T-cell (primary cell): Measurements from ENCODE around the gene ZNF469. TPM values are rescaled to one million over a fixed set of nuclear protein-coding genes. Genes with fewer than 3 reads are reported as not detected.
"Not testable (repeated sequence)": the region's sequence is repeated elsewhere in the genome, so short reads cannot be mapped to it uniquely, and the experiment has no call there.

ENCODE experiments used
- ATAC-seq, 4 experiments: fragments of 200-7000 bp in 3 of 4; fragments of 150-1000 bp in 1 of 4; cut with Tn5 transposase; replicated peaks in 1 of 4; 1 replicate in 3 of 4; 2 replicates in 1 of 4; pipeline ENCODE4 v1.10.0; 2021; ENCODE audit warnings: moderate library complexity in 3 of 4, mild to moderate bottlenecking in 2 of 4, moderate number of reproducible peaks in 1 of 4
- CTCF ChIA-PET, 2 donors: fragments of 300-600 bp; sonication (Branson Sonifier 250); formaldehyde crosslinking; loops; one replicate each; lab custom pipeline; 2022; ENCODE audit warnings: antibody characterized with exemption in 2 of 2; lab: Charles Lee
- POLR2A ChIA-PET, 2 donors: fragments of 300-600 bp; sonication (Branson Sonifier 250); formaldehyde crosslinking; loops; one replicate each; lab custom pipeline; 2022; ENCODE audit warnings: antibody characterized with exemption in 2 of 2; lab: Charles Lee
- DNase-seq, 35 experiments: peaks; one replicate each; pipeline versions ENCODE4 v3.0.0 to v3.0.0-alpha.2; 2013 to 2023
- H3K27ac ChIP-seq: one replicate; pipeline ENCODE4 v1.5.1; 2013; ENCODE audit warnings: low read length
- H3K27me3 ChIP-seq, 2 experiments: replicated peaks in 1 of 2; 1 replicate in 1 of 2; 2 replicates in 1 of 2; pipeline versions ENCODE4 v1.6.1 to v1.7.0; 2013; ENCODE audit warnings: low read length in 1 of 2, mixed read lengths in 1 of 2; ENCODE audit not compliant: control insufficient read depth in 2 of 2, insufficient read depth in 2 of 2; ENCODE audit errors: extremely low read depth in 1 of 2
- H3K36me3 ChIP-seq, 2 donors: 1 replicate in 1 of 2; 2 replicates in 1 of 2; pipeline versions ENCODE4 v1.6.1 to v1.7.0; 2013; ENCODE audit warnings: low read length in 1 of 2; ENCODE audit not compliant: control insufficient read depth in 2 of 2, insufficient read depth in 1 of 2; ENCODE audit errors: extremely low read depth in 1 of 2
- H3K4me1 ChIP-seq, 2 experiments: 1 replicate in 1 of 2; 2 replicates in 1 of 2; pipeline versions ENCODE4 v1.6.1 to v1.7.0; 2013; ENCODE audit warnings: low read length in 2 of 2, mixed read lengths in 1 of 2; ENCODE audit not compliant: insufficient read depth in 2 of 2, control insufficient read depth in 1 of 2; ENCODE audit errors: extremely low read depth in 1 of 2
- H3K4me3 ChIP-seq, 2 donors: 1 replicate in 1 of 2; 2 replicates in 1 of 2; pipeline versions ENCODE4 v1.5.1 to v1.7.0; 2013; ENCODE audit warnings: mild to moderate bottlenecking in 2 of 2, low read length in 1 of 2, moderate library complexity in 1 of 2; ENCODE audit not compliant: control insufficient read depth in 1 of 2; ENCODE audit errors: extremely low read depth in 1 of 2
- H3K9me3 ChIP-seq: 2 replicates; pipeline ENCODE4 v1.7.0; 2013
- H3K27ac Mint-ChIP-seq, 2 donors: one replicate each; pipeline ENCODE4 v1.8.0; 2020 to 2021; ENCODE audit warnings: mild to moderate bottlenecking in 2 of 2, mixed read lengths in 2 of 2
- H3K27me3 Mint-ChIP-seq, 2 donors: one replicate each; pipeline ENCODE4 v1.8.0; 2021 to 2022; ENCODE audit warnings: mixed read lengths in 2 of 2
- H3K36me3 Mint-ChIP-seq: one replicate; pipeline ENCODE4 v1.8.0; 2021; ENCODE audit warnings: mixed read lengths
- H3K4me1 Mint-ChIP-seq, 3 donors: one replicate each; pipeline ENCODE4 v1.8.0; 2020 to 2022; ENCODE audit warnings: mixed read lengths in 3 of 3, mild to moderate bottlenecking in 1 of 3
- H3K4me3 Mint-ChIP-seq, 3 donors: one replicate each; pipeline ENCODE4 v1.8.0; 2020 to 2022; ENCODE audit warnings: mild to moderate bottlenecking in 3 of 3, mixed read lengths in 3 of 3, moderate library complexity in 3 of 3
- H3K9me3 Mint-ChIP-seq, 3 donors: one replicate each; pipeline ENCODE4 v1.8.0; 2020 to 2022; ENCODE audit warnings: mixed read lengths in 3 of 3
- WGBS: methylation state at CpG from one replicate; pipeline ENCODE4 v1.1.5; 2013; ENCODE audit warnings: missing lambda C conversion rate; ENCODE audit not compliant: insufficient coverage; 5-methylcytosine and 5-hydroxymethylcytosine counted together
- total RNA-seq, 35 experiments: library from RNA in 6 of 35; stranded (reverse) in 6 of 35; fragments of 120-200 nt in 1 of 35; gene quantifications; one replicate each; pipeline versions ENCODE4 v1.2.1 to v1.2.4 and lab custom pipeline; 2013 to 2026

Gene ZNF469
- total RNA-seq, 5 donors from 2014 or later (not counting 1 experiment from before 2014, with no cell fraction given): 0.63 to 1.8 (median 1.6) TPM

DNA sequence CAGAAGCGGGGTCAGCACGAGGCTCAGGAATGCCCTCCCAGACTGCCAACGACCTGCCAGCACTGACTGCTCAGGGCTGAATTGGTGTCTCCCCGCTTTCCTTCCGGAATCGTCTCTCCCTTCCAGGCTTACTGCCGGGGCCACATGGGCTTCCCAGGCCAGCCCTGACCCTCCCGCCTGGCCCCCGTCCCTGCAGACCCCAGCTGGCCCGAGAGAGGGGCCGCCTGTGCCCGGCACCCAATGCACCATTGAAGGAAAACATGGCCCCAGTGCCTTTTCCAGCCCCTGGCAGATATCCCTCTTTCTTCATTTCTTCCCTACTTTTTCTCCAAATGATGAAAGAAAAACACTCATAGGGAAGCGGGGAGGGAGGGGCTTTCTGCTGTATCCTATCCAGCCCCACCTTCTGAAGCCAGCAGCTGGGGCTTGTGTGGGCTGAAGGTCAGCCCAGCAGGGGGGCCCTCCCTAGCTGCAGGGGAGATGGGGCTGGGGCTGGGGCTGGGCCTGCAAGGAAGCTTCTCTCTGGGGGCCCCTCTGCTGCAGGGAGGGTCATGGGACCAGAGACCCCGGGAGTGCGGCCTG lies 25.9 kb downstream of the ZNF469 start:
- no peaks in the 10 kb centered on the region for H3K36me3 Mint-ChIP-seq
- CTCF ChIA-PET: no interaction called here
- H3K4me3 Mint-ChIP-seq: no peak overlapping the region

DNA sequence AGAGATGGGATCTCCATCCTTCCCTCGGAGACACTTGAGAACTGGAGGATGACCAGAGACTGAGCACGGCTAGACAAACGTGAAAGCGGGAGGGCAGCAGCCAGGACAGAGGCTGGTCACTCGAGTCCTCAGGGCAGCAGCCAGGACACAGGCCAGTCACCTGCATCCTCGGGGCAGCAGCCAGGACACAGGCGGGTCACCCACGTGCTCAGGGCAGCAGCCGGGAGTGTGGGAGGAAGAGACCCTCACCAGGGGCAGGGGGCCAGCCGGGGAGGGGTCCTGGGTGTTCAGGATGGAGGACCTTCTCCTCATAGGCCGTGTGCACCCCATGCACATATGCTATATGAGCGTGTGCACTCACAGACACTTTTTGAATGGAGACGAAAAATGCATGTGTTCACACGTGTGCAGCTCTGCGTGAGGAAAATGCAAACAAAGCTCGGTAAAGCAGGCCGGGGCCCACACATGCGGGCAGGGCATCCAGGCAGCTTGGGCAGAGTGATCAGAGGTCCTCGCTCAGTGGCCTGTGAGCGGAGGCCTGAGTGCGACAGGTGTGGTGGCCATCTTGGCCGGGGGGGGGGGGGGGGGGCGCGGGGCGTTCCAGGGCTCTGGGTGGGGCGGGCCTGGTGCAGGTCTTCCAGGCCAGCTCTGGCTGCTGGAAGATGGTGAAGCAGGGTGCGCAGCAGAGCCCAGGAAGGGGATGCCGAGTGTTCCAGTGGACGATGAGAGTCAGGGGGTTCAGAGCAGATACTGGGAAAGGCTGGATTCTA lies 26.7 kb downstream of the ZNF469 start:
- ChIA-PET CTCF (no interaction called here), POLR2A (no interaction called here)
- H3K4me1 ChIP-seq: peaks cover 0 to 8% of the 10 kb centered on the region in 2 experiments
- DNase-seq: no peak
- ATAC-seq: no peak
- H3K4me3 Mint-ChIP-seq: no peak overlapping the region
- no peak overlapping the region for H3K4me3 ChIP-seq
- no peaks in the 10 kb centered on the region for H3K9me3 Mint-ChIP-seq
- WGBS: 90% methylated on average over 26 of the region's 29 CpGs
- H3K9me3 ChIP-seq: no peaks in the 10 kb centered on the region
- H3K36me3 Mint-ChIP-seq: no peaks in the 10 kb centered on the region
- H3K27me3 Mint-ChIP-seq: no peaks in the 10 kb centered on the region
- no peak overlapping the region for H3K27ac ChIP-seq
- H3K36me3 ChIP-seq: no peaks in the 10 kb centered on the region
- H3K27me3 ChIP-seq: peaks cover 0 to 11% of the 10 kb centered on the region in 2 experiments
- H3K4me1 Mint-ChIP-seq: peaks cover 0 to 7% (median 5%) of the 10 kb centered on the region in 3 donors
- no peak overlapping the region for H3K27ac Mint-ChIP-seq

More for the DNA sequence above, 25.9 kb downstream of the ZNF469 start:
- no peak overlapping the region for H3K4me3 ChIP-seq
- no peak overlapping the region for H3K27ac Mint-ChIP-seq
- H3K36me3 ChIP-seq: no peaks in the 10 kb centered on the region
- H3K9me3 ChIP-seq: no peaks in the 10 kb centered on the region
- H3K27me3 Mint-ChIP-seq: no peaks in the 10 kb centered on the region
- H3K27me3 ChIP-seq: peaks cover 0 to 8% of the 10 kb centered on the region in 2 experiments
- 89% methylated on average over 12 of the region's 15 CpGs for WGBS
- POLR2A ChIA-PET: no interaction called here
- no peak overlapping the region for H3K27ac ChIP-seq
- peaks cover 0 to 8% of the 10 kb centered on the region in 2 experiments for H3K4me1 ChIP-seq
- ATAC-seq (no peak), DNase-seq (no peak)
- H3K9me3 Mint-ChIP-seq: no peaks in the 10 kb centered on the region
- H3K4me1 Mint-ChIP-seq: peaks cover 0 to 7% (median 5%) of the 10 kb centered on the region in 3 donors

DNA sequence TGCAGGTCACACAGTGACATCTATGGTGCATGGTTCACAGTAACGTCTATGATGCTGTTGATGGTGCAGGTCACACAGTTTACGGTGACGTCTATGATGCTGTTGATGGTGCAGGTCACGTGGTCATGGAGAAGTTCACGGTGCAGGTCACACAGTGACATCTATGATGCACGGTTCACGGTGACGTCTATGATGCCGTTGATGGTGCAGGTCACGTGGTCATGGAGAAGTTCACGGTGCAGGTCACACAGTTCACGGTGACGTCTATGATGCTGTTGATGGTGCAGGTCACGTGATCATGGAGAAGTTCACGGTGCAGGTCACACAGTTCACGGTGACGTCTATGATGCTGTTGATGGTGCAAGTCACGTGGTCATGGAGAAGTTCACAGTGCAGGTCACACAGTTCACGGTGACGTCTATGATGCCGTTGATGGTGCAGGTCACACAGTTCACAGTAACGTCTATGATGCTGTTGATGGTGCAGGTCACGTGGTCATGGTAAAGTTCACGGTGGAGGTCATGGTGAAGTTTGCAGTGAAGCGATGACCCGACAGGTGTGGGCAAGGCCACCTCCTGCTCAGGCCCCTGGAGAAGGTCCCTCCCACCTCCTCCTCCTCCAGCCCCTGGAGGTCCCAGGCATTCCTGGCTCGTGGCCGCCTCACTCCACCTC lies 27.7 kb downstream of the ZNF469 start:
- H3K9me3 ChIP-seq, POLR2A ChIA-PET, ATAC-seq, H3K27ac ChIP-seq, H3K36me3 Mint-ChIP-seq, H3K4me3 ChIP-seq, H3K9me3 Mint-ChIP-seq, CTCF ChIA-PET, H3K4me1 Mint-ChIP-seq, H3K27ac Mint-ChIP-seq, H3K4me3 Mint-ChIP-seq, H3K27me3 Mint-ChIP-seq, H3K4me1 ChIP-seq, H3K36me3 ChIP-seq, DNase-seq: not testable (repeated sequence)
- 90% methylated on average over 25 of the region's 28 CpGs for WGBS
- H3K27me3 ChIP-seq: peaks cover 0 to 18% of the 10 kb centered on the region in 2 experiments

DNA sequence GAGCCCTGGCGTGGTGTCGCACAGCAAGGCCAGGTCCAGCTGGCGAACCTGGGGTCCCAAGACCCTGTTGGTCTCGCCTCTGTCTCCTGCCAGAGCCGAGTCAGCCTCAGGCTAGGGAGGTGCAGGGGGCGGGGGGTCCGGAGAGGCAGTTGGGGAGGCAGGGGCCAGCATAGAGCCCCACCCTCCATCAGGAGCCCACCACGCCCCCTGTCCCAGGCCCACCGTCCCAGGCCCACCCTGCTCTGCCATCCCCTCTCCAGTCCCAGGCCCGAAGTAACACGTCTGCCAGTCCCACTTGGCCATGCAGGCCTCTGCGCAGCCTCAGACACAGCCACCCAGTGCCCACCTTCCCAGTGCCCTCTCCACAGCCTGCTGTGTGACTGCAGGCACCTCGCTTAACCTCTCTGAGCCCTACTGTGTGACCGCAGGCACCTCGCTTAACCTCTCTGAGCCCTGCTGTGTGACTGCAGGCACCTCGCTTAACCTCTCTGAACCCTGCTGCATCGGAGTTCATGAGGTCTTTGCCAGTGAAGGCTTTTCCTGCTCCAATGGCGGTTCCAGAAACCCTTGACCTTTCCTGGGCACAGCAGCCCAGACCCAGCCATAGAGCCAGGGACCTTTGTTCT lies 29.3 kb downstream of the ZNF469 start:
- DNase-seq (no peak), ATAC-seq (no peak)
- Histone ChIP-seq H3K9me3 (no peaks in the 10 kb centered on the region), H3K4me1 (peaks cover 0 to 8% of the 10 kb centered on the region in 2 experiments), H3K36me3 (no peaks in the 10 kb centered on the region), H3K27ac (no peak overlapping the region), H3K27me3 (peaks cover 0 to 25% of the 10 kb centered on the region in 2 experiments), H3K4me3 (no peak overlapping the region)
- H3K27ac Mint-ChIP-seq: no peak overlapping the region
- POLR2A ChIA-PET: no interaction called here
- 87% methylated on average over 11 of the region's 18 CpGs for WGBS
- H3K27me3 Mint-ChIP-seq: no peaks in the 10 kb centered on the region
- H3K4me1 Mint-ChIP-seq: peaks cover 0 to 7% (median 5%) of the 10 kb centered on the region in 3 donors
- no peaks in the 10 kb centered on the region for H3K9me3 Mint-ChIP-seq
- no peaks in the 10 kb centered on the region for H3K36me3 Mint-ChIP-seq
- CTCF ChIA-PET: no interaction called here
- H3K4me3 Mint-ChIP-seq: no peak overlapping the region

DNA sequence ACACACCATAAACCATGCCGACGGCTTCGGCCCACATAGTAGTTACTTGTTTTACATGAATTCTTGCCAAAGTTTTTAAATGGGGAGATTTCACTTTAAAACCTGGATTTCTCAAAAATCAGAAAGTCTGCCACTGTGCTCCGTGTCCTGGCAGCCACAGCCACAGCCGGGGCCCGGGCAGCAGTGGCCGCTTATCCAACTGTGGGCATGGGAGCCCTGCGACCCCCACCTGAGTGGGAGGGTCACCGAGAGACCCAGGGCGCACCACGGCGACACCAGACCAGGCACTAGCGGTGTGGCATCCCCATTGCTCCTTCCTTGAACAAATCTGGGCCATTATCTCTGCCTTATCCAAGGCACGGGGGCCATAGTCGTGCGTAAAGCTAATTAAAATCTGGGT lies 30.0 kb downstream of the ZNF469 start:
- peaks cover 0 to 3% of the 10 kb centered on the region in 2 experiments for H3K4me1 ChIP-seq
- Mint-ChIP-seq H3K4me3 (no peak overlapping the region), H3K9me3 (no peaks in the 10 kb centered on the region), H3K4me1 (peaks cover 0 to 5% (median 3%) of the 10 kb centered on the region in 3 donors), H3K27ac (no peak overlapping the region), H3K36me3 (no peaks in the 10 kb centered on the region), H3K27me3 (no peaks in the 10 kb centered on the region)
- CTCF ChIA-PET: no interaction called here
- H3K36me3 ChIP-seq: no peaks in the 10 kb centered on the region
- no peak for ATAC-seq
- no peaks in the 10 kb centered on the region for H3K9me3 ChIP-seq
- POLR2A ChIA-PET: no interaction called here
- H3K27ac ChIP-seq: no peak overlapping the region
- H3K4me3 ChIP-seq: no peak overlapping the region
- no peak for DNase-seq
- WGBS: 80% methylated on average over 11 of the region's 16 CpGs
- peaks cover 0 to 26% of the 10 kb centered on the region in 2 experiments for H3K27me3 ChIP-seq

DNA sequence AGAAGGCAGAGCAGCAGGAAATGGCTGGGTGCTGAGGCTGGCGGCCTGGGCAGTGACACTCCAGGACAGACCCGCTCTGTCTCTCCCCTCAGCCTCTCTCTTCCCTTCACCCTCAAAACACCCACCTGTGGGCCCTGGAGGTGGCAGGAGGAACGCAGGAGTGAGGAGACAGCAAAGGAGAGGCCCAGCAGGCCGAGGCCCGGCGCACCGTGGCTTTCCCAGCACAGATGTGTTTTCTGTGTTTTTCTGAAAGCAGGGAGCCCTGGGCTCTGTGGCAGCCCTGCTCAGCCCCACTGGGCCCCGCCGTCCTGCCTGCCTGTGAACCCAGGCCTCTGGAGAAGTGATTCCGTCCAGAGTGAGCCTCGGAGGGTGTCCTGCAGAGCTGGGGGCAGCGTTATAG lies 30.5 kb downstream of the ZNF469 start:
- Histone ChIP-seq H3K27me3 (peaks cover 0 to 28% of the 10 kb centered on the region in 2 experiments), H3K4me1 (no peaks in the 10 kb centered on the region), H3K27ac (no peak overlapping the region), H3K36me3 (no peaks in the 10 kb centered on the region), H3K9me3 (no peaks in the 10 kb centered on the region), H3K4me3 (no peak overlapping the region)
- CTCF ChIA-PET: no interaction called here
- Mint-ChIP-seq H3K4me1 (peaks cover 0 to under 1% (median 0%) of the 10 kb centered on the region in 3 donors), H3K36me3 (no peaks in the 10 kb centered on the region), H3K27me3 (no peaks in the 10 kb centered on the region), H3K9me3 (no peaks in the 10 kb centered on the region), H3K4me3 (no peak overlapping the region), H3K27ac (no peak overlapping the region)
- WGBS: 76% methylated on average over 9 of the region's 12 CpGs
- POLR2A ChIA-PET: no interaction called here
- ATAC-seq: no peak
- DNase-seq: no peak
